CD4-positive, alpha-beta T cell (primary cell): ENCODE results near the gene BANF1. TPM values are rescaled to one million over a fixed set of nuclear protein-coding genes. Genes with fewer than 3 reads are reported as not detected.

Experiments
- ATAC-seq: fragments of 200-7000 bp; cut with Tn5 transposase; one replicate; pipeline ENCODE4 v1.10.0; 2022; ENCODE audit warnings: mild to moderate bottlenecking; ENCODE audit not compliant: poor library complexity
- CTCF ChIA-PET: fragments of 350-600 bp; sonication (Branson Sonifier 250); formaldehyde crosslinking; loops from one replicate; lab custom pipeline; 2021; ENCODE audit warnings: antibody characterized with exemption, inconsistent platforms; lab: Charles Lee
- POLR2A ChIA-PET: fragments of 350-600 bp; sonication (Branson Sonifier 250); formaldehyde crosslinking; loops from one replicate; lab custom pipeline; 2021; ENCODE audit warnings: antibody characterized with exemption, inconsistent platforms; lab: Charles Lee
- DNase-seq, 14 experiments: peaks; one replicate each; pipeline ENCODE4 v3.0.0-alpha.2; 2013 to 2020; ENCODE audit warnings: mixed read lengths in 2 of 14
- H3K27ac ChIP-seq, 2 donors: one replicate each; pipeline versions ENCODE4 v1.5.1 to v1.7.0; 2013; ENCODE audit warnings: low read length in 2 of 2, low read depth in 1 of 2, mild to moderate bottlenecking in 1 of 2
- H3K27me3 ChIP-seq, 2 experiments: 1 replicate in 1 of 2; 2 replicates in 1 of 2; pipeline versions ENCODE4 v1.6.1 to v1.7.0; 2013; ENCODE audit warnings: low read length in 2 of 2, control low read depth in 1 of 2, mild to moderate bottlenecking in 1 of 2, moderate library complexity in 1 of 2; ENCODE audit not compliant: insufficient read depth in 2 of 2, control insufficient read depth in 1 of 2
- H3K36me3 ChIP-seq: one replicate; pipeline ENCODE4 v1.6.1; 2013; ENCODE audit warnings: low read length, control low read depth; ENCODE audit not compliant: insufficient read depth
- H3K4me1 ChIP-seq: one replicate; pipeline ENCODE4 v1.6.1; 2013; ENCODE audit warnings: low read length, control low read depth; ENCODE audit not compliant: insufficient read depth
- H3K4me3 ChIP-seq: one replicate; pipeline ENCODE4 v1.5.1; 2013; ENCODE audit warnings: mild to moderate bottlenecking, low read length, moderate library complexity
- H3K9me3 ChIP-seq, 2 experiments: 1 replicate in 1 of 2; 2 replicates in 1 of 2; pipeline versions ENCODE4 v1.6.1 to v1.7.0; 2013; ENCODE audit warnings: low read length in 2 of 2, mild to moderate bottlenecking in 2 of 2, control low read depth in 1 of 2, moderate library complexity in 1 of 2; ENCODE audit not compliant: control insufficient read depth in 1 of 2, insufficient read depth in 1 of 2
- H3K27ac Mint-ChIP-seq: one replicate; pipeline ENCODE4 v1.8.0; 2020; ENCODE audit warnings: mixed read lengths
- H3K27me3 Mint-ChIP-seq: one replicate; pipeline ENCODE4 v1.8.0; 2021; ENCODE audit warnings: mixed read lengths
- H3K36me3 Mint-ChIP-seq: one replicate; pipeline ENCODE4 v1.8.0; 2021; ENCODE audit warnings: low read depth, mixed read lengths
- H3K4me1 Mint-ChIP-seq: one replicate; pipeline ENCODE4 v1.8.0; 2021; ENCODE audit warnings: low read depth, mixed read lengths
- H3K4me3 Mint-ChIP-seq: one replicate; pipeline ENCODE4 v1.8.0; 2020; ENCODE audit warnings: mild to moderate bottlenecking, mixed read lengths
- H3K9me3 Mint-ChIP-seq: one replicate; pipeline ENCODE4 v1.8.0; 2020; ENCODE audit warnings: mixed read lengths
- intact Hi-C, 2 experiments: fragments of 100-400 bp; cut with DNase I in 1 of 2; cut with micrococcal nuclease in 1 of 2; formaldehyde crosslinking; loops; one replicate each; pipeline versions ENCODE4 v1.15.1 to v1.9.0; 2023 to 2025; cut with DNase I, micrococcal nuclease
- total RNA-seq, 174 experiments: library from RNA in 2 of 174; stranded (reverse) in 2 of 174; gene quantifications; one replicate each; pipeline ENCODE4 v1.2.3 and lab custom pipeline; 2021 to 2026
- TF ChIP-seq, protein P1 (sequence below): fragments of 200-600 bp; IDR thresholded peaks from one replicate; pipeline ENCODE4 v1.8.0; 2022; ENCODE audit warnings: antibody characterized with exemption, mild to moderate bottlenecking

BANF1 gene
- total RNA-seq, 2 experiments from 2014 or later: 21.3 to 22.3 TPM

- Histone ChIP-seq H3K4me3 (no peak overlapping the region), H3K36me3 (peaks cover 24% of the 10 kb centered on the region), H3K9me3 (no peaks in the 10 kb centered on the region), H3K27ac (no peak overlapping the region), H3K27me3 (peaks cover 2 to 4% of the 10 kb centered on the region in 2 experiments), H3K4me1 (peaks cover 19% of the 10 kb centered on the region)
- DNase-seq (no peak), ATAC-seq (no peak)
- H3K27ac Mint-ChIP-seq: no peak overlapping the region
- no peaks in the 10 kb centered on the region for H3K9me3 Mint-ChIP-seq
- CTCF ChIA-PET: no interaction called here
- intact Hi-C loops: no loop called here
- H3K4me1 Mint-ChIP-seq: peaks cover 22% of the 10 kb centered on the region
- peaks cover 36% of the 10 kb centered on the region for H3K36me3 Mint-ChIP-seq
- no peak overlapping the region for H3K4me3 Mint-ChIP-seq
- POLR2A ChIA-PET: no interaction called here
- peaks cover 5% of the 10 kb centered on the region for H3K27me3 Mint-ChIP-seq
- TF ChIP-seq, protein P1, sequence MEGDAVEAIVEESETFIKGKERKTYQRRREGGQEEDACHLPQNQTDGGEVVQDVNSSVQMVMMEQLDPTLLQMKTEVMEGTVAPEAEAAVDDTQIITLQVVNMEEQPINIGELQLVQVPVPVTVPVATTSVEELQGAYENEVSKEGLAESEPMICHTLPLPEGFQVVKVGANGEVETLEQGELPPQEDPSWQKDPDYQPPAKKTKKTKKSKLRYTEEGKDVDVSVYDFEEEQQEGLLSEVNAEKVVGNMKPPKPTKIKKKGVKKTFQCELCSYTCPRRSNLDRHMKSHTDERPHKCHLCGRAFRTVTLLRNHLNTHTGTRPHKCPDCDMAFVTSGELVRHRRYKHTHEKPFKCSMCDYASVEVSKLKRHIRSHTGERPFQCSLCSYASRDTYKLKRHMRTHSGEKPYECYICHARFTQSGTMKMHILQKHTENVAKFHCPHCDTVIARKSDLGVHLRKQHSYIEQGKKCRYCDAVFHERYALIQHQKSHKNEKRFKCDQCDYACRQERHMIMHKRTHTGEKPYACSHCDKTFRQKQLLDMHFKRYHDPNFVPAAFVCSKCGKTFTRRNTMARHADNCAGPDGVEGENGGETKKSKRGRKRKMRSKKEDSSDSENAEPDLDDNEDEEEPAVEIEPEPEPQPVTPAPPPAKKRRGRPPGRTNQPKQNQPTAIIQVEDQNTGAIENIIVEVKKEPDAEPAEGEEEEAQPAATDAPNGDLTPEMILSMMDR: no peak
Observed at GRCh38 chr11:66006134-66006890, 4.0 kb downstream of the BANF1 start.

DNA sequence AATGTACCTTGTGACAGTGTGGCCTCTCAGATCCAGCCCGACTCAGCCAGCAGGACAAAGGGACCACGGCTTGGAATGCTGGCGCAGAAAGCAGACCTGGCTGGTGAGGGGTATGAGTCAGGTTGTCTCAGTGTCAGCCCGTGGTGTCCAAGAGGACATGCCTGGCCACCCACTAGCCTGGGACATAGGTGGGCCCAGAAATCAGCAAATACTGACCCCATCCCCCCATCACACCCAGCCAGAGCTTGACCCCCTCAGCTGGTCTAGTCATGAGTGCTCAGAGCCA is 4.5 kb downstream of the BANF1 start:
- no peak for DNase-seq
- Histone ChIP-seq H3K4me1 (peaks cover 22% of the 10 kb centered on the region), H3K27ac (no peak overlapping the region), H3K9me3 (no peaks in the 10 kb centered on the region), H3K36me3 (peaks cover 24% of the 10 kb centered on the region), H3K27me3 (peaks cover 7% of the 10 kb centered on the region in 2 experiments), H3K4me3 (no peak overlapping the region)
- ATAC-seq: no peak
- Mint-ChIP-seq H3K4me1 (peaks cover 17% of the 10 kb centered on the region), H3K27me3 (peaks cover 8% of the 10 kb centered on the region), H3K9me3 (no peaks in the 10 kb centered on the region), H3K4me3 (no peak overlapping the region), H3K36me3 (peaks cover 31% of the 10 kb centered on the region), H3K27ac (no peak overlapping the region)
- intact Hi-C loops: no loop called here
- POLR2A ChIA-PET: no interaction called here
- CTCF ChIA-PET: no interaction called here
- TF ChIP-seq, protein P1: no peak

DNA sequence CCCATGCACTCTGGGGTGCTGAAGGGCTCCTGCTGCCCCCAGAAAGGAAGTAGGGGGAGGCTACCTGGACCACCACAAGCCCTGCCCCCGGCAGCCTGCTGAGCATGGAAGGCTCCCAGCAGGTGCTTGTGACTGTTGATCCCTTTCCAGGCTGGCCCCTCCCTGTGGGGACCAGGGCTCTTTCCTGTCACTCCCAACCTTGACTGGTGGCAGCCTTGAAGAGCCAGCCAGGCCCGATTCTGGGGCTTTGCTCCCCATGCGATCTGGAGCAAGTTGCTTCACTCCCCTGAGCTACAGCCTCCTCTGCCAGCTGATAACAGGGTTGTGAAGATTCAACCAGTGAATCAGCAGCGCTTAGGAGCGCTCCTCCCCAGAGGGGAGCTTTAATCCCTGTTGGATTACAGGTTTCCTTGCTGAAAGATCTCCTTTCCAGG is 4.9 kb downstream of the BANF1 start:
- Histone ChIP-seq H3K27me3 (peaks cover 9 to 11% of the 10 kb centered on the region in 2 experiments), H3K4me3 (no peak overlapping the region), H3K27ac (no peak overlapping the region), H3K4me1 (peaks cover 26% of the 10 kb centered on the region), H3K9me3 (no peaks in the 10 kb centered on the region), H3K36me3 (peaks cover 24% of the 10 kb centered on the region)
- H3K9me3 Mint-ChIP-seq: no peaks in the 10 kb centered on the region
- H3K27me3 Mint-ChIP-seq: peaks cover 8% of the 10 kb centered on the region
- intact Hi-C loops: no loop called here
- DNase-seq (no peak), ATAC-seq (no peak)
- peaks cover 13% of the 10 kb centered on the region for H3K4me1 Mint-ChIP-seq
- peaks cover 27% of the 10 kb centered on the region for H3K36me3 Mint-ChIP-seq
- ChIA-PET POLR2A (no interaction called here), CTCF (no interaction called here)
- TF ChIP-seq, protein P1: no peak
- H3K27ac Mint-ChIP-seq: no peak overlapping the region
- no peak overlapping the region for H3K4me3 Mint-ChIP-seq
